Cardiac fibroblast (primary cell): Measurements from ENCODE around the gene MAGI2.

Experiments used
- DNase-seq, 2 donors: peaks; one replicate each; pipeline versions ENCODE4 v3.0.0 to v3.0.0-alpha.2; 2010; ENCODE audit warnings: low read depth in 2 of 2
- H3K4me3 ChIP-seq, 2 donors: replicated peaks in 1 of 2; 1 replicate in 1 of 2; 2 replicates in 1 of 2; pipeline ENCODE4 v1.5.1; 2011; ENCODE audit warnings: low read depth in 2 of 2, low read length in 2 of 2, mild to moderate bottlenecking in 2 of 2, moderate library complexity in 1 of 2
- TF ChIP-seq, protein P1 (sequence below): IDR thresholded peaks from one replicate; pipeline ENCODE4 v1.5.1; 2011; ENCODE audit warnings: low read depth, mild to moderate bottlenecking, low read length, inconsistent platforms

The MAGI2 gene

DNA sequence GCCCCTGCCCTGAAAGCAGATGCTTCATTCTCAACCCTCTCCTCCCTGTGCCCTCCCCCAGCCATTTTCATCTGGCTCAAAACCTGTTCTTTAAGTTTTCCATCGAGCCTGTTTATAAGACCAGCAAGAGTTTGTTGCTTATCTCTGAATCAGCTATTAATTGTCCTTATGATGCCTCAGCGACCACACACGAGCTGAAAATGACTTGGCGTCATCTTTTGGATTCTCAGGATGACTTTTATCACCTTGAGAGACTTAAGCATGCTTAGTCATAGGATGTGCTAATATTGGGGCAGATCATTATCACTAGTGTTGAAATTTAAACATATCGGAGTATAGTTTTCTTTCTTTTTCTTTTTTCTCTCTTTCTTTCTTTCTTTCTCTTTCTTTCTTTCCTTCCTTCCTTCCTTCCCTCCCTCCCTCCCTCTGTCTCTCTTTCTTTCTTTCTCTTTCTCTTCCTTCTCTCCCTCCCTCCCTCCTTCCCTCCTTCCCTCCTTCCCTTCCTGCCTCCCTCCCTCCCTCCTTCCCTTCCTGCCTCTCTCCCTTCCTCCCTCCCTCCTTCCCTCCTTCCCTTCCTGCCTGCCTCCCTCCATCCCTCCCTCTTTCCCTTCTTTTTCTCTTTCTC is 1470.4 kb downstream of the MAGI2 start:
- DNase-seq = no peak
- TF ChIP-seq, protein P1, sequence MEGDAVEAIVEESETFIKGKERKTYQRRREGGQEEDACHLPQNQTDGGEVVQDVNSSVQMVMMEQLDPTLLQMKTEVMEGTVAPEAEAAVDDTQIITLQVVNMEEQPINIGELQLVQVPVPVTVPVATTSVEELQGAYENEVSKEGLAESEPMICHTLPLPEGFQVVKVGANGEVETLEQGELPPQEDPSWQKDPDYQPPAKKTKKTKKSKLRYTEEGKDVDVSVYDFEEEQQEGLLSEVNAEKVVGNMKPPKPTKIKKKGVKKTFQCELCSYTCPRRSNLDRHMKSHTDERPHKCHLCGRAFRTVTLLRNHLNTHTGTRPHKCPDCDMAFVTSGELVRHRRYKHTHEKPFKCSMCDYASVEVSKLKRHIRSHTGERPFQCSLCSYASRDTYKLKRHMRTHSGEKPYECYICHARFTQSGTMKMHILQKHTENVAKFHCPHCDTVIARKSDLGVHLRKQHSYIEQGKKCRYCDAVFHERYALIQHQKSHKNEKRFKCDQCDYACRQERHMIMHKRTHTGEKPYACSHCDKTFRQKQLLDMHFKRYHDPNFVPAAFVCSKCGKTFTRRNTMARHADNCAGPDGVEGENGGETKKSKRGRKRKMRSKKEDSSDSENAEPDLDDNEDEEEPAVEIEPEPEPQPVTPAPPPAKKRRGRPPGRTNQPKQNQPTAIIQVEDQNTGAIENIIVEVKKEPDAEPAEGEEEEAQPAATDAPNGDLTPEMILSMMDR = no peak
- H3K4me3 ChIP-seq = no peak overlapping the region

DNA sequence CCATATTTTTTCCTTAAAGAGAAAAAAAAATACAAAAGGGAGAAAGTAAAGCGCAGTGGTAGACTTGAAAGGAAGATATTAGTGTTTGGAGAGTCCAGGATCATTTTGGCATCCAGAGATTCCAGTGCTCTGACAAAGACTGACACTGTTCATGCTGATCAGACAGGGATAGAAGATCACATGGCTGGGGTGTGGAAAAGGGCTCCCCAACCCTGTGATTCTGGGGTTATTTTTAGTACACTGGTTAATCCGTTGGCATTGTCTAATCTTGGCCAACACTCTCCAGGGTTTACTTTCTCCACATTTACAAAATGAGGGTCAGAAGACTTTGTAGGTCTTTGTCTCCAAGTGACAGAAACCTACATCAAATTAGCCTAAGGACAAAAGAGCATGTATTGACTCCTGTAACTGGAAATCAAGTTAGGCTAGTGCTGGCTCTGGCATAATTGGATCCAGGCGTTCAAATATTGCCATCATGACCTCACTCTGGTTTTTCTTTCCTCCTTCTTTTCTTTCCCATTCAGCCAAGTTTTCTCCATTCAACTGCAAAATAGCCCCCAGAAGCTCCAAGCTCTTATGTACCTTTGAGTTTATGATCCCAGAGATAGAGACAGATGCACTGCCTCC is 1473.3 kb downstream of the MAGI2 start:
- no peak for DNase-seq
- H3K4me3 ChIP-seq = no peak overlapping the region
- TF ChIP-seq, protein P1 = no peak

DNA sequence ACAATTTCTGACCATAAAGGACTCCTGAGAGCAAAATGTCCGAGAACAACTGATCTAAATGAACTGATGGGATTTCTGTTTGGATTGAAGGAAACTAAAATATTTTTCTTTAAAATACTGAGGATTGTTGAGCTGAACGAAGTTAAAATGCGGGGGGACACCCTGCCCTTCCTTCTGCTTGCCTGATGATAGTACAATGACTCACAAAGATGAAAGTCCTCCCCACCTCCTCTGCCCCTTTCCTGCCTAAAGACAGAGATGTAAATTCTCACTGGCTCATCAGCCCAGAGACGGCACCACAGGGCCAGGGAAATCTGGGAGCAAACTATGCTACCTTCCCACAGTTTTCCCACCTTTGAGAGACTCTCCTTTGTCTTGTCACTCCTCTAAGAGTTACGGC is 1474.2 kb downstream of the MAGI2 start:
- no peak for DNase-seq
- TF ChIP-seq, protein P1 = no peak
- H3K4me3 ChIP-seq = no peak overlapping the region

DNA sequence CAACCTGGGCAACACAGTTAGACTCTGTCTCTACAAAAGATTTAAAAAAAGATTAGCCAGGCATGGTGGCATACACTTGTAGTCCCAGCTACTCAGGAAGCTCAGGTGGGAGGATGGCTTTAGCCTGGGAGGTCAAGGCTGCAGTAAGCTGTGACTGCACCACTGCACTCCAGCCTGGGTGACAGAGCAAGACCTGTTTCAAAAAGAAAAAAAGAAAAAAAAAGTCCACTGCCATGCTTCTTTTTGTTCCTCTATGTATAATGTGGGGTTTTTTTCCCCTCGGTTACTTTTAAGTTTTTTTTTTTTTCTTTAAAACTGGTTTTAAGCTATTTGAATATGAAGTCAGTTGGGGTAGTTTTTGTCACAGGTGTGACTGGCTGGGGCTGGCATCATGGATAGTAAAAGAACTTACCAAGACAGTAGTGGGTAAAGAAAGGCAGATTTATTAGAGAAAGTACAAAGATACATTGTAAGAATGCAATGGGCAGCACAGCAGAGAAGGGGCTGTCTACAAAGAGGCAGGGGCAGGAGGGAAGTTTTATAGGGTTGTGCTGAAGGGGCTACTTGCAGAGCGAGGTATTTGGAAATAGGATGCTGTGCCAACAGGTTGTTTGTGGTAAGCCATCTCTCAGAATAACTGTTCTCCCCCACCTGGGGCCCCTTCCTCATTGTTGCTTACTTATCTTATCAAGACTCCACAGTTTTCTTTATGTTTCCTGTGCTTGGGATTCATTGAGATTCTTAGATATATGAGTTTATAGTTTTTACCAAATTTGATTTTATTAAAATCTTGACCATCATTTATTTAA is 1477.6 kb downstream of the MAGI2 start:
- H3K4me3 ChIP-seq = no peak overlapping the region
- DNase-seq = no peak
- TF ChIP-seq, protein P1 = no peak

DNA sequence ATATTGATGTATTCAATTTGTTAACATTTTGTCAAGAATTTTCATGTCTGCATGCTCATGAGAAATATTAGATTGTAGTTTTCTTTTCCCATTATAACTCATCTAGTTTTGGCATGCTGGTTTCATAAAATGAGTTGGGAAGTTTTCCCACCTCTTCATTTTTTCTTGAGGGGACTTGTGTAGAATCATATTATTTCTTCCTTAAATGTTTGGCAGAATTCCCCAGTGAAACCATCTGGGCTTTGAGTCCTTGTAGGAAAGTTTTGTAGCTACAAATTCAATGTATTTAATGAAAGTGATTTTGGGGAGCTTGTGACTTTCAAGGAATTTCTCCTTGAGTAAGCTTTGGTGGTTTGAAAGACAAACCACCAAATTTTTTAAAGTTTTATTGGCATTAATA is 1481.7 kb downstream of the MAGI2 start:
- TF ChIP-seq, protein P1 = no peak
- no peak for DNase-seq
- H3K4me3 ChIP-seq = no peak overlapping the region

DNA sequence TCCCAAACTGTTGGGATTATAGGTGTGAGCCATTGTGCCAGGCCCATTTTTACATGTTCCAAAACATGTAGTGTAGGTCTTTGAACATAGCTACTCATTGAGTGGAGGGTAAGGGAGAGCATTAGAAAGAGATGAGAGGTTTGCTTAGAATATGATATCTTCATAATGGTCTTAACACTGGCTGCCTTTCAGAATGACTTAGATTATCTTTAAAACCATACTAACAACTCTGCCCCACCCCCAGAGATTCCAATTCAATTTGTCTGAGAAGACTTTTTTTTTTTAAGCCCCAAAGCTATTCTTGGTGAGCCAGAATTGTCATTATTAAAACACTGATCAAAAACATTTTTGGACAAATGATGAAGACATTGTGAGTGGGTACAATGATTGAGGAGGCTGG is 1486.0 kb downstream of the MAGI2 start:
- TF ChIP-seq, protein P1 = no peak
- no peak for DNase-seq
- H3K4me3 ChIP-seq = no peak overlapping the region
